Measurements from ENCODE around the gene PRPF19.

DNA sequence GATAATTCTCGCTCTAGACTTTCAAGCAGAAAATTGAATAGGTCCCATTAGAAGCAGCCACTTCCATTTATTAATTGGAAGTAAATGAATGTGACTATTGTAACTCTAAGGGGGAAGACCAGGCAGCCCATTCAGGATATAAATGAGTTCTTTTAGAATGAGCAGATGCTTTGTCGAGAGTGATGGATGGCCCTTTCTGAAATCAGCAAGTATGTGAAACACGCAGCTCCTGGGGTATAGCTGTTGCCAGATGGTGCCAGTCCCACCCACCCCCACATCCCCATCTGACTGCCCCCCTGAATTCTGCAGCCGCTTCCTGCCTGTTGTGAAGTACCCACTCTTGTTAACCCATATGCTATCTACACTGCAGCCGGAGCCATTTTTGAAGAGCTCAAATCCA, 41.9 kb upstream of the PRPF19 start:
- TF ChIP-seq, protein P1, sequence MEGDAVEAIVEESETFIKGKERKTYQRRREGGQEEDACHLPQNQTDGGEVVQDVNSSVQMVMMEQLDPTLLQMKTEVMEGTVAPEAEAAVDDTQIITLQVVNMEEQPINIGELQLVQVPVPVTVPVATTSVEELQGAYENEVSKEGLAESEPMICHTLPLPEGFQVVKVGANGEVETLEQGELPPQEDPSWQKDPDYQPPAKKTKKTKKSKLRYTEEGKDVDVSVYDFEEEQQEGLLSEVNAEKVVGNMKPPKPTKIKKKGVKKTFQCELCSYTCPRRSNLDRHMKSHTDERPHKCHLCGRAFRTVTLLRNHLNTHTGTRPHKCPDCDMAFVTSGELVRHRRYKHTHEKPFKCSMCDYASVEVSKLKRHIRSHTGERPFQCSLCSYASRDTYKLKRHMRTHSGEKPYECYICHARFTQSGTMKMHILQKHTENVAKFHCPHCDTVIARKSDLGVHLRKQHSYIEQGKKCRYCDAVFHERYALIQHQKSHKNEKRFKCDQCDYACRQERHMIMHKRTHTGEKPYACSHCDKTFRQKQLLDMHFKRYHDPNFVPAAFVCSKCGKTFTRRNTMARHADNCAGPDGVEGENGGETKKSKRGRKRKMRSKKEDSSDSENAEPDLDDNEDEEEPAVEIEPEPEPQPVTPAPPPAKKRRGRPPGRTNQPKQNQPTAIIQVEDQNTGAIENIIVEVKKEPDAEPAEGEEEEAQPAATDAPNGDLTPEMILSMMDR (IDR thresholded peaks at IDR 0.05; ENCODE audit: poor library complexity, severe bottlenecking) = no peak
- TF ChIP-seq SMC3 (conservative IDR thresholded peaks at IDR 0.05; ENCODE audit: poor library complexity) (no peak), EZH2 (IDR thresholded peaks at IDR 0.05; ENCODE audit: borderline replicate concordance, insufficient read depth, low read length, poor library complexity, severe bottlenecking) (no peak)

All from neural cell (in vitro differentiated cells).